Measurements from ENCODE around the gene CLK1. TPM values are rescaled to one million over a fixed set of nuclear protein-coding genes. Genes with fewer than 3 reads are reported as not detected.
A peak's percentile ranks its signal among the peaks of the same experiment; 100 is the strongest.

The CLK1 gene
- total RNA-seq, 2 donors from 2014 or later = 41.7 to 62.5 TPM

DNA sequence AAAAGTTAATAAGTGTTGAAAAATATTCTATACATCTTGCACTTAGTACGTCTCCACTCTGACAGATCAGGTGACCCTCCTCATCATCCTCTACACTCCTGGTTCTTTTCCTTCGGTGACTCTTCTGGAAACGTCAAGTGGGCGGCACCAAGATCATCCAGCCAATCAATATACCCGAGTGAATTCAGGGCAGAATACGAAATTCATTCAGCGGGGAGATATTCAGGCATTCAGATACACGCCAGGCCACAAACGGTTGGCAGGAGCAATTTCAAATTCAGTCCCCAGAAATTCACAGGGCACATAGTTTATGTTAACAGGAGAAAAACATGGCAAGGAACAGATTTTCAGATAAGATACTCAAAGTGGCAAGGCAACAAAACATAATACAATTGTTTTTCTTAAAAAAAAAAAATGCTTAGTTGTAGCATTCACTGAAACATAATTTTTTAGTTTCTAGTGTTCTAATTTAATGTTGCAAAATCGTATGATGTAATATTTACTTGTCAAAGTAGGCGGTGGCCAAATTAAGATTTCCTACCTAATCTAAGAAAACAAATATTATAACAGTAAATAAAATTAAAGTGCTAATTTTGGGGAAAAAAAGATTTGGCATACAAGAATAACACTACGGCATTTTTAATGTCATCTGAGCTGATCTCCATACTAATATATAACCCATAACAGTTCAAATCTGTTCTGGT lies 4.2 kb downstream of the CLK1 start:
- TF ChIP-seq, protein P1, sequence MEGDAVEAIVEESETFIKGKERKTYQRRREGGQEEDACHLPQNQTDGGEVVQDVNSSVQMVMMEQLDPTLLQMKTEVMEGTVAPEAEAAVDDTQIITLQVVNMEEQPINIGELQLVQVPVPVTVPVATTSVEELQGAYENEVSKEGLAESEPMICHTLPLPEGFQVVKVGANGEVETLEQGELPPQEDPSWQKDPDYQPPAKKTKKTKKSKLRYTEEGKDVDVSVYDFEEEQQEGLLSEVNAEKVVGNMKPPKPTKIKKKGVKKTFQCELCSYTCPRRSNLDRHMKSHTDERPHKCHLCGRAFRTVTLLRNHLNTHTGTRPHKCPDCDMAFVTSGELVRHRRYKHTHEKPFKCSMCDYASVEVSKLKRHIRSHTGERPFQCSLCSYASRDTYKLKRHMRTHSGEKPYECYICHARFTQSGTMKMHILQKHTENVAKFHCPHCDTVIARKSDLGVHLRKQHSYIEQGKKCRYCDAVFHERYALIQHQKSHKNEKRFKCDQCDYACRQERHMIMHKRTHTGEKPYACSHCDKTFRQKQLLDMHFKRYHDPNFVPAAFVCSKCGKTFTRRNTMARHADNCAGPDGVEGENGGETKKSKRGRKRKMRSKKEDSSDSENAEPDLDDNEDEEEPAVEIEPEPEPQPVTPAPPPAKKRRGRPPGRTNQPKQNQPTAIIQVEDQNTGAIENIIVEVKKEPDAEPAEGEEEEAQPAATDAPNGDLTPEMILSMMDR (IDR thresholded peaks at IDR 0.05) = no peak
- DNase-seq (ENCODE audit: low spot score) = no peak
- H3K36me3 ChIP-seq = peaks cover 61% of the 10 kb centered on the region
- H3K27me3 ChIP-seq = no peaks in the 10 kb centered on the region
- peak overlapping the region; percentile 18 to 96 for H3K4me3 ChIP-seq
- peak overlapping the region; percentile 52 to 100 for H3K27ac ChIP-seq
- no peaks in the 10 kb centered on the region for H3K9me3 ChIP-seq
- peaks cover 1 to 55% of the 10 kb centered on the region in 2 donors for H3K4me1 ChIP-seq

DNA sequence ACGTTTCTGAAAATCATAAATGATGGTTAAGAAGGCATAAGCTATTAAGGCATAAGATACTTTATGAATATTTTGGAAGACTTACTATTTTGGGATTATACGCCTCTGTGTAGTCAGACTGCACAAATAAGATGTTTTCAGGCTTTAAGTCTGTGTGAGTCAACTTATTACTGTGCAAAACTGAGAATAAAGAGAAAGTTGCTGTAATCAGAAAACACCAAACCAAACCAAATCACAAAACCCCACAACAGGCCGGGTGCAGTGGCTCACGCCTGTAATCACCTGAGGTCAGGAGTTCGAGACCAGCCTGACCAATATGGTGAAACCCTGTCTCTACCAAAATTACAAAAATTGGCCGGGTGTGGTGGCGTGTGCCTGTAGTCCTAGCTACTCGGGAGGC lies 7.7 kb downstream of the CLK1 start:
- no peak for DNase-seq (ENCODE audit: low spot score)
- Histone ChIP-seq H3K4me1 (peaks cover 0 to 47% of the 10 kb centered on the region in 2 donors), H3K27ac (no peak overlapping the region), H3K27me3 (no peaks in the 10 kb centered on the region), H3K36me3 (peaks cover 88% of the 10 kb centered on the region), H3K9me3 (no peaks in the 10 kb centered on the region), H3K4me3 (no peak overlapping the region)
- TF ChIP-seq, protein P1 (IDR thresholded peaks at IDR 0.05) = no peak

DNA sequence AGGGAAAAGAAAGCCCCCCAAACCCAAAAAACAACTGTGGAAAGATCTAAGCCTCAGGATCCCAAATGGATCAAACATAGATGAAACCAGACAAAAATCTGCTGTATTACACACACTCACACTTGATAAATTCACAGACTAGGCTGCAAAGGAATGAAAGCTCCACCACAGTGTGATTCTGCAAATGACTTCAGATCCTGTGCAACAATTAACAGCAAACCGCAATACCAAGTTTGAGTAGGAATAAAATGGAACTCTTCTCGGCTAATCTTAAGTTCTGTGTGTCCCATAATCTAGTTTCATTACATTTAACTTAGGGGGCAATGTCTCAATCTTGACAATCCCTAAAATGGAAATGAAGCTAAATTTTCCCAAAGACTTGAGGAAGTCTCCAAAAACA lies 11.9 kb downstream of the CLK1 start:
- H3K4me3 ChIP-seq = no peak overlapping the region
- no peak overlapping the region for H3K27ac ChIP-seq
- peaks cover 69% of the 10 kb centered on the region for H3K36me3 ChIP-seq
- H3K27me3 ChIP-seq = no peaks in the 10 kb centered on the region
- no peak for DNase-seq (ENCODE audit: low spot score)
- H3K9me3 ChIP-seq = no peaks in the 10 kb centered on the region
- TF ChIP-seq, protein P1 (IDR thresholded peaks at IDR 0.05) = no peak
- peaks cover 0 to 7% of the 10 kb centered on the region in 2 donors for H3K4me1 ChIP-seq

DNA sequence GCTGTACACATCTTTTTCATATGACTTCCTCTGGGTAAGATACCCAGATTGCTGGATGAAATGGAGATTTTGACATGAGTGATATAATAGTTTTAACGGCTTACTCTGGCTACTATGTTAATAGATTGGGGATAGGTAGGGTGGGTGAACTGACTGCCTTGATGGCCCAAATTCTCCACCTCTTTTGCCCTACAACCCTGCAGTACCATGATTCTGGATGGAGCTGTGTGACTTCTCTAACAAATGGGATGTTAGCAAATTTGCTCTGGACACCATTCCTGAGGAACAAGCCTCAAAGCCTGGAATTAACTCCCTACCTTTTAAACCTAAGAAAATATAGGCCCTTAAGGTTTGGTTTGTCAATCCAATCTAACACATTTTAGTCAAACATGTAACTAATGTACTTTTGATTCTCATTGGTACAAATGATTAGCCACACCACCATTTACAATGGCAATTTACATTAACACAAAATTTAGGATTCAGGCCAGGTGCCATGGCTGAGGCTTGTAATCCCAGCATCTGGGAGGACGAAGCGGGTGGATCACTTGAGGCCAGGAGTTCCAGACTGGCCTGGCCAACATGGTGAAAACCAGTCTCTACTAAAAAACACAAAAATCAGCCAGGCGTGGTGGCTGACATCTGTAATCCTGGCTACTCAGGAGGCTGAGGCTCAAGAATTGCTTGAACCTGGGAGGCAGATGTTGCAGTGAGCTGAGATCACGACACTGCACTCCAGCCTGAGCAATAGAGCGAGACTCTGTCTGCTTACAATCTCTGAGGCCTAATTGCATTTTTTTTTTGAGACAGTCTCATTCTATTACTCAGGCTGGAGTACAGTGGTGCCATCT lies 12.8 kb downstream of the CLK1 start:
- Histone ChIP-seq H3K27me3 (no peaks in the 10 kb centered on the region), H3K4me3 (no peak overlapping the region), H3K36me3 (peaks cover 59% of the 10 kb centered on the region), H3K9me3 (no peaks in the 10 kb centered on the region), H3K4me1 (no peaks in the 10 kb centered on the region), H3K27ac (no peak overlapping the region)
- DNase-seq (ENCODE audit: low spot score) = no peak
- TF ChIP-seq, protein P1 (IDR thresholded peaks at IDR 0.05) = no peak

DNA sequence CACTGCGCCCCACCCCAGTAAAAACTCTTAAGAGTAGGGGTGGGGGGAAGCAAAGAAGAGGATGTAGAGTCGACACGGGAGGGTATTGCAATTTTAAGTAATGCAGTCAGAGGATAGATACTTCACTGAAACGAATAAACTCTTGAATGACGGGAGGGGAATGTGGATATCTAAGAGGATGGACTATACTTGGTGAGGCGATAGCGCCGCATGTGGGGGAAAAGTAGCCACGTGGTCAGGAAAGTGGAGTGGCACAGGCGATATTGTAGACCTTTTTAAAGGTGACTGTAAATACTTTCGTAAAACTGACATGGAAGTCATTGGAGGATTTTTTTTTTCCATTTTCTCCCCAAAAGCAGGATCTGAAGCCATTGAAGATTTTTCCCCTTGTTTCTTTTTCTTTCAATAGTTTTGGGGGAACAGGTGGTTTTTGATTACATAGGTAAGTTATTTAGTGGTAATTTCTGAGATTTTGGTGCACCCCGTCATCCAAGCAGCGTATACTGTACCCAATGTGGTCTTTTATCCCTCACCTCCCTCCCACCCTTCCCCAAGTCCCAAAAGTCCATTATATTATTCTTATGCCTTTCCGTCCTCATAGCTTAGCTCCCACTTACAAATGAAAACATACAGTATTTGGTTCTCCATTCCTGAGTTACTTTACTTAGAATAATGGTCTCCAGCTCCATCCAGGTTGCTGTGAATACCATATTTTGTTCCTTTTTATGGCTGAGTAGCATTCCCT lies 13.8 kb downstream of the CLK1 start:
- Histone ChIP-seq H3K4me1 (no peaks in the 10 kb centered on the region), H3K27me3 (no peaks in the 10 kb centered on the region), H3K27ac (no peak overlapping the region), H3K4me3 (no peak overlapping the region), H3K9me3 (no peaks in the 10 kb centered on the region), H3K36me3 (peaks cover 50% of the 10 kb centered on the region)
- TF ChIP-seq, protein P1 (IDR thresholded peaks at IDR 0.05) = no peak
- DNase-seq (ENCODE audit: low spot score) = no peak
